Fibroblast of lung (primary cell): ENCODE results near the gene NAXE.

Experiments used
- EZH2 ChIP-seq: IDR thresholded peaks from 2 replicates; pipeline ENCODE4 v1.5.1; 2012; ENCODE audit warnings: low read length, control low read depth, mild to moderate bottlenecking; ENCODE audit errors: missing control alignments
- TF ChIP-seq, protein P1 (sequence below), 2 donors: IDR thresholded peaks in 1 of 2; conservative IDR thresholded peaks in 1 of 2; 1 replicate in 1 of 2; 2 replicates in 1 of 2; pipeline ENCODE4 v1.5.1; 2011 to 2012; ENCODE audit warnings: low read length in 2 of 2, control low read depth in 1 of 2, inconsistent platforms in 1 of 2, low read depth in 1 of 2, mild to moderate bottlenecking in 1 of 2

DNA sequence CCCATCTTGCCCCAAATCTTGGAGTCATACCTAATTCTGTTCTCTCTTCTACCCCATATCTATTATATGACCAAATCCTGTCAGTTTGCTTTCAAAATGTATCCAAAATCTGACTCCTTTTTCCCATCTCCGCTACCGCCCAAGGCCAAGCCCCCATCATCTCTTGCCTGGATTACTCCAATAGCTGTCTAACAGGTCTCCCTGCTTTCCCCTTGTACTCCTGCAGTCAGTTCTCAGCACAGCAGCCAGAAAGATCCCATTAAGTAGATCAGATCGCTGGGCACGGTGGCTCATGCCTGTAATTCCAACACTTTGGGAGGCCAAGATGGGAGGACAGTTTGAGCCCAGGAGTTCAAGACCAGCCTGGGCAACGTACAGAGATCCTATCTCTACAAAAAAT, 39.1 kb upstream of the NAXE start:
- TF ChIP-seq, protein P1, sequence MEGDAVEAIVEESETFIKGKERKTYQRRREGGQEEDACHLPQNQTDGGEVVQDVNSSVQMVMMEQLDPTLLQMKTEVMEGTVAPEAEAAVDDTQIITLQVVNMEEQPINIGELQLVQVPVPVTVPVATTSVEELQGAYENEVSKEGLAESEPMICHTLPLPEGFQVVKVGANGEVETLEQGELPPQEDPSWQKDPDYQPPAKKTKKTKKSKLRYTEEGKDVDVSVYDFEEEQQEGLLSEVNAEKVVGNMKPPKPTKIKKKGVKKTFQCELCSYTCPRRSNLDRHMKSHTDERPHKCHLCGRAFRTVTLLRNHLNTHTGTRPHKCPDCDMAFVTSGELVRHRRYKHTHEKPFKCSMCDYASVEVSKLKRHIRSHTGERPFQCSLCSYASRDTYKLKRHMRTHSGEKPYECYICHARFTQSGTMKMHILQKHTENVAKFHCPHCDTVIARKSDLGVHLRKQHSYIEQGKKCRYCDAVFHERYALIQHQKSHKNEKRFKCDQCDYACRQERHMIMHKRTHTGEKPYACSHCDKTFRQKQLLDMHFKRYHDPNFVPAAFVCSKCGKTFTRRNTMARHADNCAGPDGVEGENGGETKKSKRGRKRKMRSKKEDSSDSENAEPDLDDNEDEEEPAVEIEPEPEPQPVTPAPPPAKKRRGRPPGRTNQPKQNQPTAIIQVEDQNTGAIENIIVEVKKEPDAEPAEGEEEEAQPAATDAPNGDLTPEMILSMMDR (conservative IDR thresholded peaks at IDR 0.05 in 1 of 2, IDR thresholded peaks at IDR 0.05 in 1 of 2; ENCODE audit: low read depth in 1 of 2, low read length in 2 of 2): no peak
- no peak for TF ChIP-seq EZH2
